CD4-positive, CD25-positive, alpha-beta regulatory T cell (primary cell): ENCODE results near the gene CHL1. TPM values are rescaled to one million over a fixed set of nuclear protein-coding genes. Genes with fewer than 3 reads are reported as not detected.

ENCODE experiments used
- ATAC-seq, 2 donors: fragments of 150-1000 bp; cut with Tn5 transposase; one replicate each; pipeline ENCODE4 v1.10.0; 2021; ENCODE audit warnings: low read depth in 2 of 2, moderate number of reproducible peaks in 2 of 2, moderate library complexity in 1 of 2
- DNase-seq, 3 donors: peaks; one replicate each; pipeline versions ENCODE4 v3.0.0 to v3.0.0-alpha.2; 2012 to 2022; ENCODE audit warnings: mixed read lengths in 1 of 3
- H3K27ac ChIP-seq: one replicate; pipeline ENCODE4 v1.7.0; 2013; ENCODE audit warnings: mild to moderate bottlenecking, low read length; ENCODE audit not compliant: insufficient read depth, poor library complexity, severe bottlenecking
- H3K27me3 ChIP-seq: one replicate; pipeline ENCODE4 v1.7.0; 2013; ENCODE audit warnings: low read length; ENCODE audit not compliant: control insufficient read depth, insufficient read depth
- H3K36me3 ChIP-seq: one replicate; pipeline ENCODE4 v1.7.0; 2013; ENCODE audit warnings: mild to moderate bottlenecking, low read length, moderate library complexity; ENCODE audit not compliant: control insufficient read depth, insufficient read depth
- H3K4me1 ChIP-seq: 2 replicates; pipeline ENCODE4 v1.7.0; 2013; ENCODE audit warnings: mild to moderate bottlenecking, low read length; ENCODE audit not compliant: insufficient read depth, control insufficient read depth, poor library complexity, severe bottlenecking
- H3K4me3 ChIP-seq: one replicate; pipeline ENCODE4 v1.7.0; 2013; ENCODE audit warnings: low read depth, mild to moderate bottlenecking, low read length, moderate library complexity
- H3K9me3 ChIP-seq, 2 experiments: 1 replicate in 1 of 2; 2 replicates in 1 of 2; pipeline ENCODE4 v1.7.0; 2013; ENCODE audit warnings: low read length in 2 of 2, mild to moderate bottlenecking in 1 of 2, moderate library complexity in 1 of 2; ENCODE audit not compliant: control insufficient read depth in 2 of 2
- H3K27ac Mint-ChIP-seq, 3 donors: one replicate each; pipeline ENCODE4 v1.8.0; 2020 to 2022; ENCODE audit warnings: mild to moderate bottlenecking in 3 of 3, mixed read lengths in 3 of 3, moderate library complexity in 2 of 3
- H3K27me3 Mint-ChIP-seq: one replicate; pipeline ENCODE4 v1.8.0; 2022; ENCODE audit warnings: mild to moderate bottlenecking, mixed read lengths
- H3K36me3 Mint-ChIP-seq: one replicate; pipeline ENCODE4 v1.8.0; 2020; ENCODE audit warnings: mixed read lengths
- H3K4me1 Mint-ChIP-seq, 4 donors: one replicate each; pipeline ENCODE4 v1.8.0; 2020 to 2022; ENCODE audit warnings: mixed read lengths in 4 of 4, mild to moderate bottlenecking in 1 of 4
- H3K4me3 Mint-ChIP-seq, 4 donors: one replicate each; pipeline ENCODE4 v1.8.0; 2020 to 2022; ENCODE audit warnings: mild to moderate bottlenecking in 4 of 4, mixed read lengths in 4 of 4, moderate library complexity in 3 of 4
- H3K9me3 Mint-ChIP-seq, 7 donors: one replicate each; pipeline ENCODE4 v1.8.0; 2020 to 2022; ENCODE audit warnings: mixed read lengths in 7 of 7, mild to moderate bottlenecking in 3 of 7, moderate library complexity in 2 of 7
- polyA plus RNA-seq, 4 donors: library from polyadenylated mRNA; unstranded; fragments of 300-500 nt; fragmentation: Illumina TruSeq; gene quantifications; one replicate each; pipeline ENCODE4 v1.2.3, GENCODE V29; 2021
- total RNA-seq: library from RNA; stranded (reverse); gene quantifications from one replicate; pipeline ENCODE4 v1.2.3, GENCODE V29; 2022

Gene CHL1
- total and polyA plus RNA-seq, 5 donors from 2014 or later, result not detected

DNA sequence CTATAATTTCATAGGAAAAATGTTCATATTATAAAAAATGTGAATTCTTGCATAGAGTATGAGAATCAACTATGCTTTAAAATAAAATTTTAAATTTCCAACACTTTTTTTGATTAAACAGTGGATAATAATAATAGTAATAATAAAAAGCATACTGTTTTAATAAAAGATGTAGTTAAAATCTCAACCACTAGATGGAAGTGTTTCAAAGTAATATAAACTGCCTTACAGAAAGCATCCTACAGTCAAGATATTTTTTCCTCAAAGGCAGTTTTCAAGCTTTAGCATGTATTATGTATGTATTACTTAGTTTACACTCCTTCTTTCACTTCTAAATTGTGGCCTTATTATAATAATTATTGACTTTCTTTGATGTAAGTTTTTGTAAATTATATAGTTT, 217.5 kb downstream of the CHL1 start:
- Mint-ChIP-seq H3K36me3 (no peaks in the 10 kb centered on the region), H3K4me3 (no peak overlapping the region), H3K9me3 (peaks cover 0 to 6% (median 0%) of the 10 kb centered on the region in 7 donors), H3K27me3 (peaks cover 5% of the 10 kb centered on the region), H3K27ac (no peak overlapping the region), H3K4me1 (no peaks in the 10 kb centered on the region)
- H3K4me3 ChIP-seq, result no peak overlapping the region
- no peaks in the 10 kb centered on the region for H3K4me1 ChIP-seq
- no peak for ATAC-seq
- no peak overlapping the region for H3K27ac ChIP-seq
- no peaks in the 10 kb centered on the region for H3K9me3 ChIP-seq
- no peak for DNase-seq
- no peaks in the 10 kb centered on the region for H3K27me3 ChIP-seq
- H3K36me3 ChIP-seq, result no peaks in the 10 kb centered on the region

DNA sequence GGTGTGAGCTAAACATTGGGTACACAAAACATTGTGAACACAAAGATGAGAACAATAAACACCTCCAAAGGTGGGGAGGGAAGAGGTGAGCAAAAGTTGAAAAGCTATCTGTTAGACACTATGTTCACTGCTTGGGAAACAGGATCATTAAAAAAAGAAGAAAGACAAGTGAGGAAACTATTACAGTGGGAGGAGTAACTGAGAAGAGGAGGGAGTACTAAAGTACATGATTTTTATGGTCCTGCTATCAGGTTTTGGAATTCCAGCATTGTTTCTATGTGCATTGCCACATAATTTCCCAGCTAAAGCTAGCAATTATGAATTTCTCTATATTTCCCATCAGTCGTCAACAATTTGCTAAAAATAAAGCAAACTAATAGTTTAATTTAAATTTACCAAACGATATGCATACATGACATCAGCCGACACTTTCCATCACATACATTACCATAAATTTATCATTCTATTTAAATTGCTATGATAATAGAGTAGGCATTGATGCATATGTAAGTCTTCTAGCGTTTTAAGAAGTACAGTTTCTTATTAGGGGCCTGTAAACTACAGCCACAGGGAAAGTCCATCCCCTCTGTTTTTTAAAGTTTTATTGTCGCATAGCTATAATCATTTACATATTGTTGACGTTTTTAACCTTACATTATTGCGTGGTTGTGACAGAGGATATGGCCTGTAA, 221.8 kb downstream of the CHL1 start:
- no peaks in the 10 kb centered on the region for H3K27me3 ChIP-seq
- no peaks in the 10 kb centered on the region for H3K4me1 ChIP-seq
- H3K4me3 Mint-ChIP-seq, result no peak overlapping the region
- H3K27ac Mint-ChIP-seq, result no peak overlapping the region
- peaks cover 5% of the 10 kb centered on the region for H3K27me3 Mint-ChIP-seq
- no peaks in the 10 kb centered on the region for H3K36me3 Mint-ChIP-seq
- DNase-seq (no peak), ATAC-seq (no peak)
- H3K27ac ChIP-seq, result no peak overlapping the region
- no peaks in the 10 kb centered on the region for H3K9me3 ChIP-seq
- H3K9me3 Mint-ChIP-seq, result peaks cover 0 to 3% (median 0%) of the 10 kb centered on the region in 7 donors
- no peak overlapping the region for H3K4me3 ChIP-seq
- H3K36me3 ChIP-seq, result no peaks in the 10 kb centered on the region
- no peaks in the 10 kb centered on the region for H3K4me1 Mint-ChIP-seq

DNA sequence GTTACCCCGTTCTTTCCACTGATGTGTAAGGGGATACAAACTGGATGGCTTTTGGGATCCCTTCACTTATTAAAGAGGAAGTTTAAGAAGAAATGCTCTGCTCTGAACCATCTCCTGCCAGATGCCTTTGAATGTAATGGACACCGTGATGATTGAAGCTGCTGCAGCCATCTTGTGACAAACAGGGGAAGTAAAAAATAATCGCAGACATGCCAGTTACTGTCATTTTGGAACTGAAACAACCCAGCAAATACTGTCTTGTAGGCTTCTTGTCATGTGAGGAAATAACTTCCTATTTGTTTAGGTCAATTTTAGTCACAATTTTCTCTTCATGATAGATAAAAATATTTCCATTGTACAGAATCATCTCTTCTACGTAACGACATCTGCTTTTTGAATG, 224.0 kb downstream of the CHL1 start:
- no peak for DNase-seq
- Mint-ChIP-seq H3K36me3 (no peaks in the 10 kb centered on the region), H3K27ac (no peak overlapping the region), H3K9me3 (peaks cover 0 to 3% (median 2%) of the 10 kb centered on the region in 7 donors), H3K4me1 (no peaks in the 10 kb centered on the region), H3K4me3 (no peak overlapping the region), H3K27me3 (no peaks in the 10 kb centered on the region)
- H3K4me3 ChIP-seq, result no peak overlapping the region
- no peak overlapping the region for H3K27ac ChIP-seq
- ATAC-seq, result no peak
- H3K36me3 ChIP-seq, result no peaks in the 10 kb centered on the region
- H3K27me3 ChIP-seq, result no peaks in the 10 kb centered on the region
- H3K9me3 ChIP-seq, result no peaks in the 10 kb centered on the region
- H3K4me1 ChIP-seq, result no peaks in the 10 kb centered on the region

- peaks cover 0 to 4% of the 10 kb centered on the region in 2 experiments for H3K9me3 ChIP-seq
- H3K4me3 ChIP-seq, result no peak overlapping the region
- no peaks in the 10 kb centered on the region for H3K27me3 ChIP-seq
- ATAC-seq (no peak), DNase-seq (no peak)
- H3K4me1 Mint-ChIP-seq, result no peaks in the 10 kb centered on the region
- no peak overlapping the region for H3K27ac ChIP-seq
- H3K4me1 ChIP-seq, result no peaks in the 10 kb centered on the region
- no peaks in the 10 kb centered on the region for H3K36me3 Mint-ChIP-seq
- no peaks in the 10 kb centered on the region for H3K27me3 Mint-ChIP-seq
- no peaks in the 10 kb centered on the region for H3K36me3 ChIP-seq
- H3K9me3 Mint-ChIP-seq, result peaks cover 0 to 6% (median 2%) of the 10 kb centered on the region in 7 donors
- no peak overlapping the region for H3K27ac Mint-ChIP-seq
- no peak overlapping the region for H3K4me3 Mint-ChIP-seq
Measured at GRCh38 chr3:425079-425478, 228.5 kb downstream of the CHL1 start.

- H3K36me3 ChIP-seq, result no peaks in the 10 kb centered on the region
- Mint-ChIP-seq H3K27me3 (no peaks in the 10 kb centered on the region), H3K9me3 (peaks cover 0 to 6% (median 2%) of the 10 kb centered on the region in 7 donors), H3K4me3 (no peak overlapping the region), H3K36me3 (no peaks in the 10 kb centered on the region), H3K4me1 (no peaks in the 10 kb centered on the region), H3K27ac (no peak overlapping the region)
- H3K27me3 ChIP-seq, result no peaks in the 10 kb centered on the region
- H3K27ac ChIP-seq, result no peak overlapping the region
- no peak overlapping the region for H3K4me3 ChIP-seq
- ATAC-seq, result no peak
- DNase-seq, result no peak
- no peaks in the 10 kb centered on the region for H3K4me1 ChIP-seq
- H3K9me3 ChIP-seq, result peaks cover 0 to 4% of the 10 kb centered on the region in 2 experiments
Measured at GRCh38 chr3:426072-426471, 229.5 kb downstream of the CHL1 start.

DNA sequence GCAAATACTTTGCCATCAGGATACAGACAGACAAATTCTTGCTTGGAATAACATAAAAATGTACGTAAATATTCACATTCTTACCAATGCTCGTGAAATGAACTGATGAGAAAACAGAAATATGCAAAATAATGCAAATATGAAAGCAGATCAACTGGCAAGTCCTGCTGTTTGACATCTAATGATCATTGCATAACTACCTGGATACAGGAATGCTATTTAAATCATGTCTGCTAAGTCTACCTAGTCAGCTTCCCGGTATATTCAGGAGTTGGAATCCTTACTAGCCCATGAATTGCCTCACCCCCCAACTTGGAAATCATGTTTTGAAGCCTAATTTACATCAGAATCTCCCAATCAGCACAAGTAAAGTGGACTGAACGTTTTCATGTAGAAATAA, 230.6 kb downstream of the CHL1 start:
- H3K9me3 Mint-ChIP-seq, result peaks cover 0 to 6% (median 2%) of the 10 kb centered on the region in 7 donors
- ATAC-seq, result no peak
- peaks cover 0 to 4% of the 10 kb centered on the region in 2 experiments for H3K9me3 ChIP-seq

DNA sequence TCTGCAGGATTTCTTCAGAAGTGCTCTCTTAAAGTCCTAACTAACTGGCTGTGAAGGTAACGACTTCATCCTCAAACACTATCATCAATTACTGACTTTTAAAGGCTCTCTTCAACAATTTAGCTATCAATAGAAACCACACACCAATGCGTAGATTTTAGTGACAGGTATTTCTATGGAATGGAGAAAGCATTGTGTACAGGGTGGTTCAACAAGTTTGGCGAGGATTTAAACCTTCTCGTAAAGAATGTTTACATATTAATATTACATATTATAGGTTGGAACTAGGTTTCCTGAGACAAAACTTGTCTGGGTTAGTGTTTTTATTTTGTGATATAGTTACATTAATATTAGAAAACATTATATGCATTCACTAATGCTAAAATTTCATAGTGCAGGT, 233.6 kb downstream of the CHL1 start:
- Mint-ChIP-seq H3K27ac (no peak overlapping the region), H3K36me3 (no peaks in the 10 kb centered on the region), H3K9me3 (peaks cover 0 to 5% (median 2%) of the 10 kb centered on the region in 7 donors), H3K27me3 (no peaks in the 10 kb centered on the region), H3K4me1 (no peaks in the 10 kb centered on the region), H3K4me3 (no peak overlapping the region)
- ATAC-seq, result no peak
- H3K27me3 ChIP-seq, result no peaks in the 10 kb centered on the region
- H3K36me3 ChIP-seq, result no peaks in the 10 kb centered on the region
- H3K4me3 ChIP-seq, result no peak overlapping the region
- H3K9me3 ChIP-seq, result peaks cover 0 to 4% of the 10 kb centered on the region in 2 experiments
- no peak overlapping the region for H3K27ac ChIP-seq
- no peak for DNase-seq
- no peaks in the 10 kb centered on the region for H3K4me1 ChIP-seq

More for the DNA sequence above, 230.6 kb downstream of the CHL1 start:
- H3K36me3 Mint-ChIP-seq, result no peaks in the 10 kb centered on the region
- H3K27me3 Mint-ChIP-seq, result no peaks in the 10 kb centered on the region
- Histone ChIP-seq H3K4me3 (no peak overlapping the region), H3K4me1 (no peaks in the 10 kb centered on the region), H3K27me3 (no peaks in the 10 kb centered on the region), H3K36me3 (no peaks in the 10 kb centered on the region), H3K27ac (no peak overlapping the region)
- no peaks in the 10 kb centered on the region for H3K4me1 Mint-ChIP-seq
- no peak for DNase-seq
- no peak overlapping the region for H3K4me3 Mint-ChIP-seq
- no peak overlapping the region for H3K27ac Mint-ChIP-seq

DNA sequence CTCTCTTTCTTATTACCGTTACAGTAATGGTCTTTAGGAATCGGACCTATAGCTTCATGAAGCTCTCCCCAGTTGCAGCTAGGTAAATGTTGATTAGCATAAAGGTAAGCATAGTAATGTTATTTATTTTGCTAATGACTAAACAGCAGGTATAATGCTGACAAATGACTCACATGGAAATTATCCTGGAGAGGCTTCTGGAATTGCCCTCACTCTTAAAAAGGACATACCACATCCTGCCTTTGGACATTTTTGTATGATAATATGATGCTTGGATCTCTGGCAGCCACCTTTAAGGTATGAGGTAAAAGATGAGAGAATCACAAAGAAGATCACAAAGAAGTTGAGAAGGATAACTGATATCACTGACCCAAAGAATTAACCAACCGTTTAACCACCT, 238.6 kb downstream of the CHL1 start:
- H3K4me1 Mint-ChIP-seq, result no peaks in the 10 kb centered on the region
- no peaks in the 10 kb centered on the region for H3K9me3 ChIP-seq
- H3K4me3 Mint-ChIP-seq, result no peak overlapping the region
- no peaks in the 10 kb centered on the region for H3K27me3 ChIP-seq
- H3K27ac ChIP-seq, result no peak overlapping the region
- H3K4me3 ChIP-seq, result no peak overlapping the region
- no peak overlapping the region for H3K27ac Mint-ChIP-seq
- H3K36me3 Mint-ChIP-seq, result no peaks in the 10 kb centered on the region
- no peaks in the 10 kb centered on the region for H3K36me3 ChIP-seq
- H3K27me3 Mint-ChIP-seq, result peaks cover 4% of the 10 kb centered on the region
- DNase-seq (no peak), ATAC-seq (no peak)
- peaks cover 0 to 12% (median 5%) of the 10 kb centered on the region in 7 donors for H3K9me3 Mint-ChIP-seq
- H3K4me1 ChIP-seq, result no peaks in the 10 kb centered on the region
